Breast epithelium (tissue), 3 donors: Measurements from ENCODE around the gene WDPCP.

Source experiments
- POLR2A ChIP-seq: fragments of 450-650 bp; IDR thresholded peaks from one replicate; pipeline ENCODE4 v1.6.1; 2016; ENCODE audit warnings: antibody characterized with exemption, mild to moderate bottlenecking, moderate library complexity
- TF ChIP-seq, protein P1 (sequence below), 3 donors: fragments of 450-650 bp; IDR thresholded peaks; one replicate each; pipeline ENCODE4 v1.5.1; 2016 to 2017; ENCODE audit warnings: antibody characterized with exemption in 3 of 3, mild to moderate bottlenecking in 3 of 3, moderate library complexity in 3 of 3

DNA sequence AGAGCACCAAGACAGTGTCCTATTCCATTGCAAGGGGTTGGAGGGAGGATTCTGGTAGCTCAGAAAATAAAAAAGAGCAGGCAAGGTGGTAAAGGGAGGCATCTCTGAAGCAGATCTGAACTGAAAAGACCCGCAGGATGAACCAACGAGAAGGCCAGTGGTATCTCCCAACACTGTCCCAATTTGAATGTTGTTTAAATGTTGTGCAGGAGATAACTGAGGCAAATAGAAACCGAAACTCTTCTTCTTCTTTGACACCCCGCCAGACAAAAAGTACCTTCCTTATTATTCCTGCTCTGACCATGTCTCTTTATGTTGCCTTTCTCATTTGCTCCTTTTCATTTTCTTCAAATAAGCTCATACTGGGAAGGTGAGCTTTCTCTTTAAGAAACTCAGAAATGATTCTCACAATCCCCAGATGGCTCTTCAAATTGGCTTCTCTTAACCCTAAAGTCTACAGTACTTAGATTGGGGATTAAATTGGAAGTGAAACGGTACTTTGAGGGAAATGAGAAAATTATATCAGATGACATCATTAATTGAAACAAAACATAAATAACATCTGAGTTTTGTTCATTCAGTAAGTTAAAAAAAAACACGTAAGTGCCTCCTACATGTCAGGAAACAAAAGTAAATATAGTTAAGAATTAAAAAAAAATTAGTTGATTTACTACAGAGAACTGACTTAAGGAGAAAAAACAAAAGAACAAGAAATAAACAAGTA, 143.6 kb downstream of the WDPCP start:
- TF ChIP-seq, protein P1, sequence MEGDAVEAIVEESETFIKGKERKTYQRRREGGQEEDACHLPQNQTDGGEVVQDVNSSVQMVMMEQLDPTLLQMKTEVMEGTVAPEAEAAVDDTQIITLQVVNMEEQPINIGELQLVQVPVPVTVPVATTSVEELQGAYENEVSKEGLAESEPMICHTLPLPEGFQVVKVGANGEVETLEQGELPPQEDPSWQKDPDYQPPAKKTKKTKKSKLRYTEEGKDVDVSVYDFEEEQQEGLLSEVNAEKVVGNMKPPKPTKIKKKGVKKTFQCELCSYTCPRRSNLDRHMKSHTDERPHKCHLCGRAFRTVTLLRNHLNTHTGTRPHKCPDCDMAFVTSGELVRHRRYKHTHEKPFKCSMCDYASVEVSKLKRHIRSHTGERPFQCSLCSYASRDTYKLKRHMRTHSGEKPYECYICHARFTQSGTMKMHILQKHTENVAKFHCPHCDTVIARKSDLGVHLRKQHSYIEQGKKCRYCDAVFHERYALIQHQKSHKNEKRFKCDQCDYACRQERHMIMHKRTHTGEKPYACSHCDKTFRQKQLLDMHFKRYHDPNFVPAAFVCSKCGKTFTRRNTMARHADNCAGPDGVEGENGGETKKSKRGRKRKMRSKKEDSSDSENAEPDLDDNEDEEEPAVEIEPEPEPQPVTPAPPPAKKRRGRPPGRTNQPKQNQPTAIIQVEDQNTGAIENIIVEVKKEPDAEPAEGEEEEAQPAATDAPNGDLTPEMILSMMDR (IDR thresholded peaks at IDR 0.05) = no peak
- no peak for TF ChIP-seq POLR2A
